Inflammatory macrophage (primary cell): ENCODE data around the gene MYLK.
A peak's percentile ranks its signal among the peaks of the same experiment; 100 is the strongest.

ENCODE experiments used
- DNase-seq, 2 donors: peaks; one replicate each; pipeline ENCODE4 v3.0.0-alpha.2; 2020 to 2022

The MYLK gene

DNA sequence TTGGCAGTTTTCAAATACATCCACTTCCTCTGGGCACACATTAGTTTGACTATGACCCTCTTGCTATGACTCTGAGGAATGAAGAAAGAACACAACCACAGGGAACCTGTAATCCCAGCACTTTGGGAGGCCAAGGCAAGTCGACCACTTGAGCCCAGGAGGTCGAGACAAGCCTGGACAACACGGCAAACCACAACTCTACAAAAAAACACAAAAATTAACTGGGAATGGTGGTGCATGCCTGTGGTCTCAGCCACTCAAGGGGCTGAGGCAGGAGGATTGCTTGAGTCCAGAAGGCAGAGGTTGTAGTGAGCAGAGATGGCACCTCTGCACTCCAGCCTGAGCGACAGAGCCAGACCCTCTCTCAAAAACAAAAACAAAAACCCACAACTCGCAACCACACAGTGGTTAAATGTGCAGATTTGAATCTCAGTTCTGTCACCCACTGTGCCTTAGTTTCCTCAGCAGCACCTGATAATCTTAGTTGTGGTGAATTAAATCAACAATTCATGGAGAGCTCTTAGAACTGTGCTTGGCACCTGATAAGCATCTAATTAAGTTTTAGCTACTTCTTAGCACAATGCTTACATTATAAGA, 65.7 kb downstream of the MYLK start:
- no peak for DNase-seq

DNA sequence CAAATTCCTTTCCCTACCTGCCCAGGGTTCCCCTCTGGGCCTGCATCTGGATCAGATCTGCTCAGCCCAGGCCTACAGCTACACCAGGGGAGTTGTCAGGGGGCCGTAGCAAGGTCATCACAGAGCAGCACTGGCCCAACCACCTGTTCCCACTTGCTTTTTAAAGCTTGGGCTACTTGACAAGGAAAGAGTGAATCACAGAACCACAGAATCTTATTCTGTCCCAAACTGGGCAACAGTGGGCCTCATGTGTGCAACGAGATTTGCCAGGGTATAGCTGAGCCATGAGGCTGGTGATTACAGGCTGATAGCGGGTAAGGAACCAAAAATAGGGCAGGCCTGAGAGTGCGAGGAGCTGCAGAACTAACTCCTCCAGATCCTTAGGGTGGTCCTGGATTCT, 66.7 kb downstream of the MYLK start:
- DNase-seq, result no peak

DNA sequence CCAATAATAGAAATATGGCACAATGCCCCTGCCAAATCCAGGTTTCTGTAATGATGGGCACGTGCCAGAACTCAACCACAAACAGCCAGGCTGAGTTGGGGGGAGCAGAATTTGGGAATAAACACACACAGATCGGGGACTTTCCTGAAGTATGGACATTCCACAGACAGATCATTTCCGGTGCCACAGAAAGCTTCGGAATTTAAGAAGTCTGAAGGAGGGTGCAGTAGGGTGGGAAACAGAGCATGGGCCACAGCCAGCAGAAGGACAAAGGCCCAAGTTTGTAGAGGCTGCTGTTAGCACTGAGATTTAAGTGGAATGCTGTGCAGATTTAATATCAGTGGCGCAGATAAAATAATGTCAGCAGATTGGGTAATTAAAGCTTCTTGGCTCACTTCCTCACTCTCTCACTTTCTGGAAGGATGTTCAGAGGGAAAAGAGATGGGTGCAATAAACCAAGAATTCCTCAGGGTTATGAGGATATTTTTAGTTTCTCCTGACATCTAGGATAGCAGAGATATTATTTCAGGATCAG, 67.4 kb downstream of the MYLK start:
- DNase-seq, result no peak

DNA sequence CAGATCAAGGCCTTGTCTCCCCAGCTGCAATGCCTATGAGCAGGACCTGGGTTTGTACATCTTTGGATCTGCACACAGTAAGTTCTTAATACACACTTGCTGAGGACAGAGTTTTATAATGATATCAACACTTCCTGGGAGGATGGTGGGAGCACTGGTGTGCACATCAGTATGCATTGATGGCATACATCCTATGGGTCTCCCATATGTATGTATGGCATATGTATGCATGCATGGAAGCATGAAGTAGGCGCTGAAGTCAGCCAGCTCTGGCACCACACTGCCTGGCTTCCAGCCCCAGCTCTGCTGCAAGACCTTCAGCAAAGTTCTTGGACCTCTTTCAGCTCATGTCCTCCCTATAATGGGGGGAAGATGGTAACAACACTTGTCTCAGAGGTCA, 68.2 kb downstream of the MYLK start:
- no peak for DNase-seq

DNA sequence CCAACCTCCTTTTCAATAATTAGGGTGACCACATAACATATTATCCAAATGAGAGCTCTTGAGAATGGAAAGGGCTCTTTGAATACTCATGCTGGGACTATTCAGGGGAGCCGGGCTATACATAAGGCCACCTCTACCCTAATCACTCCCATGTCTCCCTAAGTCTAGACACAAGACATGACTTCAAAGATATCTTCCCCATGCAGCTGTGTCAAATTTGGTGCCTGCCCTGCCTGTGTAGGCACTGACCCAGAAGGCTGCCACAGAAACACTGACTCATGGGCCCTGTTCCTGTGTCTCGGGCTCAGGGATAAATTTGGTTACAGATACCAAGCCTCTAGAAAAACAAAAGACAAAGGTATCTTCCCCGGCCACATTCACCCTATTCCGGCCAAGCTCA, 70.3 kb downstream of the MYLK start:
- no peak for DNase-seq

DNA sequence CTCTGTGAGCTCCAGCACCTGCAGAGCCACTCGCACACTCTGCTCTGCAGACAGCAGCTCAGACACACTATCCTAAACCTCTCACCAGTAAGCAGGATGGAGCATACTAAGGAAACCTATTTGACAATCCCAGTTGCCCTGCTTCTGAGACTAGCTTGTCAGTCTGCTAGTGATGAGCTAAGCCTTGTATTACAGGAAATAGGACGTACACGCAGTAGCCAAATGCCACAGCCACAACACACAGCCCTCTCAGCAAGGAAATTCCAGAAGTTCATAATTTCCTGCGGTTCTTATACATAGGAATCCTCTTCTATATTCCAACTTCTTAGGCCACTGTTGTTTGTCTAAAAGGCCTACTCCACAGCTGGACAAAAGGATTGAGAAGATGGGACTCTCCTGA, 74.5 kb downstream of the MYLK start:
- DNase-seq, result no peak

DNA sequence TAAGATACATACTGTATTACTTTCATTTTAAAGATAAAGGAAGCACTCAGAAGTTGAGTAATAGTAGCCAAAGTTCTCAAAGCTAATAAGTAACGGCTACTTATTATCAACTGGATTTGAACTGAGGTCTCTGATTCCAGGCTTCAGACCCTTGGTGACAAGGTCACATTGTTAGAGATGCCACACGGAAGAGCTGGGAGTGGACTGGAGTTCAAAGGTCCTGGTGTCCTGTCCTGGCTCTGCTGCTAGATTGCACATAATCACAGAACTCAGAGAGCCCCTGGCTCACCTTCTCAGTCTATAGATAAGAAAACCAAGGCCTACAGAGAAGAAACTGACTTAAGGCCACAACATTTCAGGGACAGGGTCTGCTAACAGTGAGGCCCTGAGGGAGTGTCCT, 75.3 kb downstream of the MYLK start:
- no peak for DNase-seq

DNA sequence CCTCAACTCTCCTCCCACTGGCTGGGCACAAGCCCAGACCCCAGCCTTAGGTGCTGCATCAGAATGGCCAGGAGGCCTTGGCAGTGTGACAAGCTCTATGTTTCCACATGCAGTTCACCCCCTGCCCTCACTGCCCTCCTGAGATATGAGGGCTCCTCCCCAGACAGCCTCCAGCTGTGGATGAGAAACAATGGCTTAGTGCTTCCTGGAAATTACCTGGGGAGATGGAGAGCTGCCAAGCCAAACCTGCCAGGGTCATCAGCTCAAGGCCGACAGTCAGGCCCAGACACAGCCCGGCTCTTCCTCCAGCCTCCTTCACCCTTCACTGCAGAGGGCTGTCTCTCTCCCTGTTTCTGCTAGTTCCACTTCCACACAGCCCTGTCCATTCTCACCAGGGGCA, 76.3 kb downstream of the MYLK start:
- no peak for DNase-seq

DNA sequence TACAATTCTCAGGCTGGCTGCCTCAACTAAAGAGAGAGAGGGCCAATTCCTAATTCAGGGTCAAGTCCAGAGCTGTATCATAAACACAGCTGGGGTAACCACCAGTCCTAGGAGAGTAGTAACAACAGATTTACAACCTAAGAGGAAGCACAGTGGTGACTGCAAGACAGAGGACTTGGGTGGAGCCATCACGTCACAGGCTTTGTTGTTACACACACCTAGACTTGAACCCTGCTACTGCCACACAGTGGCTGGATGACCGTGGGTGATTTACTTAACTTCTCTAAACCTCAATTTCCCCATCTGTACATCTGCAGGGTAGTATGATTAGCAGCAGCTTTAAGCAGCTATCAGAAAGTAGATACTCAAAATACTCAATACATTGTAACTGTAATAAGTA, 78.6 kb downstream of the MYLK start:
- DNase-seq, result peak in 1 of 2 donors; percentile 21

DNA sequence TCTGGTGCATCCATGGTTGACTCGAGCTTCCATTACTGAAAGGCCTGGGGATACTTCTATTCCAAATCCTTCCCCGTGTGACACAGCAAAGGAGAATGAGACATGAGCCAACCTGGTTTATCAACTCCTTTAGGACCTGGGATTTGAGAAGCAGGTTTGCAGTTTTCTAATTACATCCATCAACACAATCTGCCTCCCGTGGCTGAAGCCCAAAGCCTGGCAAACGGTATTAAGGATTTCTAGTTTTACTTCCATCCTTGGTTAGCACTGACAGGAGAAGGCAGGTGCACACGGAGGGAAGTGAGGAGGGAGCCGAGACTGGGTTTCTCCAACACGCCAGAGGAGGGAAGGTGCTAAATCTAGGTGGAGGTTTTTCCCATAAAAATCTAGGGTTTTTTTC, 79.0 kb downstream of the MYLK start:
- DNase-seq, result no peak

DNA sequence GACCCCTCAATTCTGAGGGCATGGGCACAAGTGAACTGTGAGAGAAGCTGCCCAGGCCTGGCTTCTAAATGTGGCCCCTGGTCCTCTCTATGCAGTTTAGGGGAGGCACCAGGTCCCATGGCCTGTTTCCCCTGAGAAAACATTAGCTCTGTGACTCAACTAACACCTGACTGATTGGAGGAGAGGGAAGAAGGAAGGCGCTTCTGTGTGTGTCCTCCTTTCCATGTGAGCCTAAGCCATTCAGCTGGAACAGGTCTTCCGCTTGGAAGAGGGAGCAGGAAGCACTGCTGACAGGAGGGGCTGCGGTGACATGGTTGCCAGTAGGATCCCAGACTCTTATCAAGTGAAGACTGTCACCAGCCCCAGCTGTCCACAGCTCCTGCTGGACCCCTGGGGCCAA, 79.5 kb downstream of the MYLK start:
- no peak for DNase-seq

DNA sequence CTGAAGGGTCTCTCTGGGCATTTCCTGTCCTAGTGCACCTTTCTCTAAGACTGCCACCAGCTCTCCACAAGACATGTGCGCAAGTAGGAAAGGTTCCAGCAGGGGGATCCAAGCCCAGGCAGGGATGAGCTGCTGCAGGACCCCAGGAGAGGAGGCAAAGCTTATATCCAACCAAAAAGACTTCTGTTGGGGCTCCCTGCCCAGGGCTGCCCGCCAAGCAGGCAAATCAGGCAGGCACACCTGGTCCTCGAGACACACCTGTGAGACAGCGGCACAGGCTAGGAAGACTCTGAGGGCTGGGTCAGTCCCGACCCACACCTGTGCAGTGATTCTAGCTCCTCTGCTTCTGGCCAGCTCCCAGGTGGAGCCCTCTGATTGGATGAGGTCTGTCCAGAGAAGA, 80.6 kb downstream of the MYLK start:
- no peak for DNase-seq

DNA sequence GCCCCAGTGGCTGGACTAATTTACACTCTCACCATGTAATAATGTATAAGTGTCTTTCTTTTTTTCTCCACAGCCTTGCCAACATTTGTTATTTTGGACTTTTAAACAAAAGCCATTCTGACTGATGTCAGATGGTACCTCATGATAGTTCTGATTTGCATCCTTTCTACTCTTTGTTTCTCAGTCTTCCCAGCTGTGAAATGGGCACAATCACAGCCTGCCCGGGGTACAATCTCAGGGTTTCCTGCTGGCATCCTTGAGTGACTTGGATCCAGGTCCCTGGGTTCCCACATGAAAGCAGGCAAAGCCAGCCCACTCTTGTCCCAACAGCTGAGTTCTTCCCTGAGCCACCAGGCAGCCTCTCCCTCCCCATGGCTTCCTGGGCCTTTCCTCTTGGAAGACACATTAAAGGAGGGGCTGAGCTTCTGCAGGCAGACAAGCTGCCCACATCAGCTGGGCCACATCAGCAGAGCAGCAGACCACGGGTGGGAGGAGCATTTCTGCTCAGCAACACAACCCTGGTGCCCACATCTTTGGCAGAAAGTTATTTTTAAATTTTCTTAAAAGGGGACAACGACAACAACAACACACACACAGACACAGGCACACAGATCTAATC, 82.0 kb downstream of the MYLK start:
- DNase-seq, result no peak

DNA sequence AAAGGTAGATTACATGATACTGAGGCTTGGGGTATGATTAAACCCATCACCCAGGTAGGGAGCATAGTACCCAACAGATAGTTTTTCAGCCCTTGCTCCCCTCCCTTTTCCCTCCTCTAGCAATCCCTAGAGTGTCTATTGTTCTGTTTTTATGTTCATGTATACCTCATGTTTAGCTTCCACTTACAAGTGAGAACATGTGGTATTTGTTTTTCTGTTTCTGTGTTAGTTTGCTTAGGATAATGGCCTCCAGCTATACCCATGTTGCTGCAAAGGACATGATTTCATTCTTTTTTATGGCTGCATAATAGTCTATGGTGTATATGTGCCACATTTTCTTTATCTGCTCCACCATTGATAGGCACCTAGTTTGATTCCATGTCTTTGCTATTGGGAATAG, 82.7 kb downstream of the MYLK start:
- DNase-seq, result no peak

DNA sequence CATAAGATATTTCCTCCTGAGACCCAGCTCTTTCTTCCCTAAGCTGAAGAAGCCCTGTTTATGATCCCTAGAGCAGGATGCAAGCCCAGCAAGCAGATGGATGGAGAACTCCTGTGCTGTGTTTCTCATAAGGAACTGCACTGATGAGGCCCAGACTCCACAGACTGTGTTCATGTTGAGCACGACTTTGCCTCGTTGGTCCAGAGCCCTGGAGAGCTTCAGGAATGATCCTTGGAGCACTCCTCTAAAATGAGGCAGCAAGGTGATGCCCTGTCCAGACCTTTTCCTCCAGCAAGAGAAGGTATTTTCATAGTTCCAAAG, 83.8 kb downstream of the MYLK start:
- DNase-seq, result no peak

DNA sequence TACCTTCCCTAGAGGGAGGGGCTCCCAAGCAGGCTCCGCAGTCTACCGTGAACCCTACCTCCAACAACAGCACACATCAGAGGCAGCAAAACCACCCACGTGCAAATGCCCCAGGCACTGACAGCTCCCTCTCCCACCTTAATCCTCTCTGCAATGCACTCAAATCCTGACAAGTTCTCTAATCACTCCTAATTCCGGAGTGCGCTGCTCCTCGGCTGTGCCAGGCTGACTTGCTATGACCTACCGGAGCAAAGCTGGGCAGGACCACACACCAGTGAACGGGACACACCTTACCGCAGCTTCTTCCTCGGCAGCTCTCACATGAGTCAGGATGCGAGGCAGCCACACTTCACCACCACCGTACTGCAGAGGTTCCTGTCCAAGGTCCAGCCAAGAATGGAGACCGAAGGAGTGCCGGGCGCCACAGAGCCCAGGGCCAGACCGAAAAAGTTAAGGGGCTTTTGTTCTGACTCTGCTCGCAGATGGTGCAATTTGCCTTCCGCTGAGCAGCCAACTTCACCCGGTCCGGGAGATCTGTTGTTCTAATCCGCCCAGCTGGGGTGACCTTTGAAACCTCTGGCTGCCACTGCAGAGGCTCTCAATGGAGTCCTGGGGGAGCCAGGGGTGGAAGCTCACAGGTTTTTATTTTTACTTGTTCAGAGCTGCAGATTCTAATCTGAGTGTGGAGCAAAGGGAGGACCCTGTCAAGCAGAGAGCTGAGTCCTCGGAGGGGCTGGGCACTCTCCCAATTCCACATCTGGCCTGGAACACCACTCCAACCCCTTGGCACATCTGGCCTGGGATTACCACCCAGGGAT, 84.4 kb downstream of the MYLK start:
- DNase-seq, result no peak

DNA sequence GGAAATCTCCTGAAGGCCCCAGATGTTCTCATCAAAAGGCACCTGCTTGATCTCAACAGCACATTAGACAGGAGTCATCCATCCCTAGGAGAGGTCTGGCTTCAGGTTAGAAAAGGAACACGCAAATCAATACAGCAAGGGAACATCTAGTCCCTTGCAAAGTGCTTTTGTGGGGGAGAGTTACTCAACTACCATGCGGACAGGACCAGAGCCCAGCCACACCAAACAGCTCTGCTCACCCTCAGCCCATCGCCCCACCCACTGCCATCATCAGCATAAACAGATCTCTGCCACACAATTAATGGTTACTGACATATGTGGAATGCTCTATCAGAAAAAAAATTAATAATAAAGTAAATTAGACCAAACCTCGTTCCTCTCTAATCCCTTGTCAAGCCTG, 85.6 kb downstream of the MYLK start:
- no peak for DNase-seq

DNA sequence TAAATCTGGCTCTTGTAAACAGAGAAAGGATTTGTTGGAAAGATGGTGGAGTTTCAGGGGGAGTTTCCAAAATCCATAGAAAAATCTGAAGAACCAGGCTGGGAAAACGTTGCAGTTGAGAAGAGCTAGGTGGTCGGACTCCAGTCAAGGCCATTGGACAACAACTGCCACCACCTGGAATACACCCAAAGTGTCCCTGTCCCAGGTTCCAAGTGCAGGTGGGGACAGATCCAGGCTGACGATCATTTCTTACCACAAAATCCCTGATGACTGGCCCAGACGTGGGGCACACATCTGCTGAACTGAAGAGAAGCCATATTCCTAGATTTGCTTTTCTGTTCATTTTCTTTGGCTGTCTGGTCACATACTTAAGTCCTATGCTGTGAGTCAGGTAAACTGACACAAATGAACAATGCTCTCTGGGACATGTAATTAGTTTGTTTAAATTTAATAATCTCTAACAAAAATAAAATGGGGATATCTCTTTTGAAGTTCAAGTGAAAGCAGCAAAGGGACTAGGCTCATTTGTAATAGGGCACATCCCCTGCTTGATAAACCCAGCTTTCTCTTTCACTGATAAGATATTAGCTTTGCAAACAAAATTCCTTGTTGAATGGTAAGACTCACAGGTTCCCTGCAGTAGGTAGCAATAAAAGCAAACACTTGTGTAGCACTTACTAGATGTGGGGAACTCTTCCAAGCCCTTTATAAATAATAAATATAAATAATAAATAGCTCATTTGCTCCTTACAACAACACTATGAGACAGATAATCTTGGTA, 88.5 kb downstream of the MYLK start:
- DNase-seq, result no peak

DNA sequence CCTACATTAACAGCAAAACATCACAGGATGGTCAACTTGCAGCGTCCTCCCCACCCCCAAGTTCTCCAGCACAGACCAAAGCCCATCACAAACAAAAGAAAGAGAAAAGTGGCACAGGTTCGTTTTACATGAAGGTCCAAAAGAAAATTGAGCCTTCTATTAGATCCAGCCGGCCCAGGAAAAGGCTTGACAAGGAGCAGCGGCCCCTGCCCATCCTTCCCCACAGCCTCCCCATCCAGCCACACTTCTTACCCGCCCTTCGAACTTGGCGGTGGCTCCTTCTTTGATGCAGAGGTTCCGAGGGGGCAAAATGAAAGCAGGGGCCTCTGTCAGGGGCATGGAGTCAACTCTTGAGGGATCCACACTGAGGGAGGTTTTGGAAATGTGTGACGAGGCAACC, 90.7 kb downstream of the MYLK start:
- no peak for DNase-seq

DNA sequence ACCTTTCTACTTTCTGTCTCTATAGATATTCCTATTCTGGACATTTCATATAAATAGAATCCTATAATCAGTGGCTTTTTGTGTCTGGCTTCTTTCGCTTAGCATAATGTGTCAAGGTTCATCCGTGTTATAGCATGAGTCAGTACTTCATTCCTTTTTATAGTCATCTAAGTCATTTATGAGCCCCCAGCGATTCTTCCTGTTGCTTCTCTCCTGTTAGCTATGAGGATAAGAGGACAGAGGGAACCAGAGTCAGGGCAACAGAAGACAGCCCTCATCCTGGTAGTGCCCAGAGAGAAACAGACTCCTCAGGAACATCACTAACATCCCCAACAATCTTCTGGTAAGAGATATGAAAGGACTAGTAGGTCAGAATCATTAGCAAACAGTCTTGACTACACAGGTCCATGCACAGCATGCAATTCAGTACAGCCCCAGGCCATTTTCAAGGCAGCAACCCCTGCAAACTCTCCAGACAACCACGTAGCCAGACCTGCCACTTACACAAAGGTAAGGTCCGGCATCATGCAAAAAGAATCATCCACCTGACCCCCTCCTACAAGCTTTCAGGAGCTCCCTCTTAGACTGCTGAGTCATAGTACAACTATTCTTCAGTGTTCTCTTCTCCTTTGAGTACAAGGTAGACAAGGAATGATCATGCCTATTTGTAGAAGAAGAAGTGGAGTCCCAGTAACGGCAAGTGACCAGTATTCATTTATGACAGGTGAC, 91.5 kb downstream of the MYLK start:
- no peak for DNase-seq

DNA sequence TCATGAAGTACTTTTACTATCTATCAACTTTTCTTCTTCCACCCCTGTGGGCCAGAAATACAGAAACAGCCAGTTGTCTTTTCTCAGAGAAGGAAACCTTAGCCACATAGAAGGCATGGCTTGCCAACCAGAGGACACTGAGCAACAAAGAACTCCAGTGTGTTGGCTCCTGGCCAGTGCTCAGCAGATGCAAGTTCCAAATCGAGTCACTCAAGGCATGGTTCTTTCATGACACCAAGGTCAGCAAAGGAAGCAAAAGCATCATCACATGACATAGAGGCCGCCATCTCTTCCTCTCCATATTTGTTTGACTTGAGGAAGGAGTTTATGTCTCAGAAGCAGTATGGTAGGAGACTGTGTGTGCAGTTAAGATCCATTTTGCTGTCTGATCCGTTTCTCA, 92.2 kb downstream of the MYLK start:
- DNase-seq, result peak in 1 of 2 donors; percentile 20

DNA sequence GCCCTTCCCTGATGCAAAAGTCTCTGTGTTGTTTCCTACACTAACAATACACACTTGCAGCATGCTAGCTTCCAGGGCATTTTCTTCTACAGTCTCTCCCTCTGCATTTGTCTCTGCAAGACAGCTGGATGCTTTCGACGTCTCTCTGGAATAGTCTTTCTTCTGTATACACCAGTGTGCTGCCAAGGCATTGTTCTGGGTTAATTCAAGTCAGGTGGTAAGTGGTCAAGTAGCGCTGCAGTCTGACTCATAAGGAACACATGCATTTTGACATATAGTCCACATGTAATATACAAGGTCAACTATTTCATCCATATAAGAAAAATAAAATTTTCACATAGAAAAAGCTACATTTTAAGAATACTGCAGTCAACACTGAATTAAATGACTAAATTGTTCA, 92.7 kb downstream of the MYLK start:
- no peak for DNase-seq

DNA sequence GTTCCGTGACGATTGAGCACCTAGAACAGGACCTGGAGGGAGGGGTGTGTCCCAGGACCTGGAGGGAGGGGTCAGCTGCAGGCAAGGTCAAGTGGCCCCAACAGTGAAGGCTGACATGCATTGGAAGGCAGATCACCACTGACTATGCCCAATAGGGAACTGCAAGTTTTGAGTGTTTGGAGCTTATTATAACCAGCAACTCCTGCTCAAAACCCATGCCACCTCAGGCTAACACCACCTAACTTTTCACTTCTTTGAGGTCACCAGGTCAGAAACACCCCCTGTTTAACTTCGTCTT, 93.1 kb downstream of the MYLK start:
- DNase-seq, result no peak
